ENCODE data around the gene ANKLE2.
A peak's percentile ranks its signal among the peaks of the same experiment; 100 is the strongest.
"Not testable (repeated sequence)": the region's sequence is repeated elsewhere in the genome, so short reads cannot be mapped to it uniquely, and the experiment has no call there.

Gene ANKLE2

GRCh38 chr12:132761032-132761920 is at the start of gene ANKLE2:
ANKLE2 (minus strand) TSS chr12:132761832; CDS start chr12:132761798, 34 bp downstream.
- DNase-seq: peak; percentile 73

DNA sequence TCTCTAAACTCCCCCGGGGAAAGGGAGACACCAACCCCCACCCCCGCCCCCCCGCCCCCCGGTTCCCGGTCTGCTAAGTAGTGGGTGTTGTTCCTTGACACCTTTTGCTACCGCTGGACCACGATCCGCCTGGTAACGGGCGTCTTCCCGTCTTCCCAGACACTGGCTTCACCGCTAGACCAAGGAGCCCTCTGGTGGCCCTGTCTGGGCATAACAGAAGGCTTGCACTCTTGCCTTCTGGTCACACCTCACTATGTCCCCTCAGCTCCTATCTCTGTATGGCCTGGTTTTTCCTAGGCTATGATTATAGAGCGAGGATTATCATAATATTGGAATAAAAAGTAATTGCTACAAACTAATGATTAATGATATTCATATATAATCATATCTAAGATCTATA is 47.8 kb upstream of the ANKLE2 start:
- peak; percentile 25 for DNase-seq

- DNase-seq: no peak
Measured at GRCh38 chr12:132807295-132808092, 45.9 kb upstream of the ANKLE2 start.

GRCh38 chr12:132806857-132807256 is 45.2 kb upstream of the ANKLE2 start:
- DNase-seq: no peak

- DNase-seq: no peak
Measured at GRCh38 chr12:132804426-132804861, 42.8 kb upstream of the ANKLE2 start.

GRCh38 chr12:132803888-132804287 is 42.3 kb upstream of the ANKLE2 start:
- no peak for DNase-seq

DNA sequence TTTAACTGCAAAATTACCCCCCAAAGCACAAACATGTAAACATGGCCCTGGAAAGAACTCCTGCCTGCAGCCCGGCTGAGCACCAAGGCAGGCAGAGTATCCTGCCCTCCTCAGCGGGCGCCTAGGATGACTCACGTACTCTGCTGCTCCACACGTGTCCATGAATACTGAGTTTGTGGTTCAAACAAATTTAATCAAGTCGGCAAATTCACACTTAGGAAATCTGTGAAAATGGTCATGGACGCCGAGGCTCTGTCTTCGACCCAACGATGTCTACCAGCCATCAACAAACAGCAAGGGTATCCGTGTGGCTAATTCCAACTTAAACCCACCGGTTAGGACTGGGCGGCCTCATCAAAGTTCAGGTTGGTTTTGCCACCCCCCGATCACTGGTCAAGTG is 41.5 kb upstream of the ANKLE2 start:
- DNase-seq: no peak

DNA sequence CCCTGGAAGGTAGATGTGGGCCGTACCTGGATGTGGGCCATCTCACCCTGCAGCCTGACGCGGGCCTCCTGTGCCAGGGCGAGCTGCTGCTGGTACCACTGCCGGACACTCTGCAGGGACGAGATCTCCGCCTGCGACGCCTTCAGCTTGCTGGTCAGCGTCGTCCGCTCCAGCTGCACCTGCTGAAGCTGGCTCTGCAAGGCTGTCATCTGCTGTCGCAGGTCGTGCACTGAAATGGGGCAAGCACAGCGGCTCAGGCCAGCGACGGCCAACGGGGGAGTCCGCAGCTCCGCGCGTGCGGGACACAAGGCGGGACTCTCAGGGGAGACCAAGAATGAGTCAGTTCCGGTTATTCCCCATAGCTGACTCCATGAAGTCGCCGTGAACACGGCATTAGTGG is 40.1 kb upstream of the ANKLE2 start:
- DNase-seq: no peak

GRCh38 chr12:132798836-132799235 is 37.2 kb upstream of the ANKLE2 start:
- no peak for DNase-seq

GRCh38 chr12:132797820-132798570 is 36.4 kb upstream of the ANKLE2 start:
- no peak for DNase-seq

- DNase-seq: no peak
Measured at GRCh38 chr12:132795847-132796246, 34.2 kb upstream of the ANKLE2 start.

GRCh38 chr12:132791940-132792339 is 30.3 kb upstream of the ANKLE2 start:
- DNase-seq: not testable (repeated sequence)

- no peak for DNase-seq
Measured at GRCh38 chr12:132789099-132789471, 27.5 kb upstream of the ANKLE2 start.

GRCh38 chr12:132788375-132789098 is 26.9 kb upstream of the ANKLE2 start:
- DNase-seq: no peak

DNA sequence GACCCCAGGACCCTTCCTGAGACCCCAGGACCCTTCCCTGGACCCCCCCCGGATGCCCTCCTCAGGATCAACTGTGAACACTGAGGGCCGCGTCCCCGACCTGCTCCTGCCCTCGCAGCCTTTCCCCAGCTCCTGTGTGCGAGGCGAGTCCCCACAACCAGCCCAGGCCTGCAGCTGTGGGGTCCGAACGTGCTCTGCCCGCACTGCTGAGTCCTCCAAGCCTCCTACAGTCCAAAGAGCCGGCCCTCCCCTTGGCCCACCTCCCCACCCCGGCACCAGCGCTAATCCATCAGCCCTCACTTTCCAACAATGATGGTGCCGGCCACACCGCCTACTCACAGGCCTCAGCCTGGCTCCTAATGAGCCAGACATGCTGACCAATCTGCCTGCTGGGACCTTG is 26.2 kb upstream of the ANKLE2 start:
- DNase-seq: no peak

- DNase-seq: no peak
Measured at GRCh38 chr12:132786192-132786591, 24.6 kb upstream of the ANKLE2 start.

DNA sequence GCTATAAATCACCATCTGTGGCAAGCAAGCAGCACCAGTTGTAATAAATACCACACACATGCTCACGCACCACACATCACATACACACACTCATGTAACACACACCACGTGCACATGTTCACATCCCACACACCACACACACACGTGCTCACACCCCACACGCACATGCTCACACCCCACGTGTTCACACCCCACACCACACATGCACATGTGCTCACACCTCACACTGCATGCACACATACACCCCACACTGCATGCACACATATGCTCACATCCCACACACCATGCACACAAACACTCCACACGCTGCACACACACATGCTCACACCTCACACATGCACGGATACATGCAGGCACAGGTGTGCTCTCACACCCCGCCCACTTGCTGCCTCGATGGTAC is 22.9 kb upstream of the ANKLE2 start:
- no peak for DNase-seq

- no peak for DNase-seq
Measured at GRCh38 chr12:132783917-132784531, 22.4 kb upstream of the ANKLE2 start.

GRCh38 chr12:132781938-132782337 is 20.3 kb upstream of the ANKLE2 start:
- no peak for DNase-seq

DNA sequence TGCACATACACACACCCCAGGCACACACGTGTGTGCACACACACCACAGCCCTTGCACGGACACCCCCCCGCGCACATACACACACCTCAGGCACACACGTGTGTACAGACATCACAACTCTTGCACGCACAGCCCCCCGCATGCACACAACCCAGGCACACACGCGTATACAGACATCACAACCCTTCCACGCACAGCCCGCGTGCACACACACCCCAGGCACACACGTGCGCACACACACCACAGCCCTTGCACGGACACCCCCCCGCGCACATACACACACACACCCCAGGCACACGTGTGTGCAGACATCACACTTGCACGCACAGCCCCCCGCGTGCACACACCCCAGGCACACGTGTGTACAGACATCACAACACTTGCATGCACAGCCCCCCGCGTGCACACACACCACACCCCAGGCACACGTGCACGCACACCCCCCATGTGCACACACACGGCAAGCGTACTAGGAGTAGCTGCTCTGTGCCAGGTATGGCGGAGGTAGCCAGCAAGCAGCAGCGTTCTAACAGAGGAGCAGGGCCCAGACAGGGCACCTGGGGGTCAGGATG is 18.2 kb upstream of the ANKLE2 start:
- DNase-seq: no peak

DNA sequence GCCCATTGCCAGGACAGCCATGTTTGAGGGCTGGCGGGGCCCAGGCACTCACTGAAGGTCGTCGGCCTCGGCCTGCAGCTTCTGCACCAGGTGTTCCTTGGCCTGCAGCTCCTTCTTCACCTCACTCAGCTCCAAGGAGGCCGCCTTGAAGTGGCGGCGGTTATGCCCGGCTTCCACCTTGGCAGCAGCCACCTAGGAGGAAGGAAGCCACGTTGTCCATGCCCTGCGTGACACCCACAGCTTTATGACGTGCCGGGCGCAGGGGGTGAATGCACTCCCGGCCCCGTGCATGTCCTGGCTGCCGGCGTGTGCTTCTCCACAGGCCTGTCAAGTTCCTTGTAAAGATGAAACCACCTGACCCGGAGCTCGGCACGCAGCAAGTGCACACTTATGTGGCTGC is 16.0 kb upstream of the ANKLE2 start:
- DNase-seq: no peak
